Activated CD8-positive, alpha-beta memory T cell treated with anti-CD3 and anti-CD28 coated beads for 48 hours (primary cell): ENCODE results near the gene SLC12A4.
A peak's percentile ranks its signal among the peaks of the same experiment; 100 is the strongest.
"Not testable (repeated sequence)": the region's sequence is repeated elsewhere in the genome, so short reads cannot be mapped to it uniquely, and the experiment has no call there.

ENCODE experiments used
- DNase-seq, 3 experiments: peaks; one replicate each; pipeline ENCODE4 v3.0.0-alpha.2; 2020; ENCODE audit warnings: low read depth in 2 of 3, low spot score in 2 of 3

The SLC12A4 gene

GRCh38 chr16:67968400-67969253 is at the start of gene SLC12A4:
TSS of gene SLC12A4 (minus strand) at chr16:67968637. CDS start at chr16:67968553, 84 bp downstream.
- peak; percentile 81 to 87 (median 87) for DNase-seq

GRCh38 chr16:68015681-68016080 is 47.2 kb upstream of the SLC12A4 start, which contains the start of gene DPEP2NB:
TSS of gene DPEP2NB (minus strand) at chr16:68015911. CDS start at chr16:68015770, 141 bp downstream.
- no peak for DNase-seq

GRCh38 chr16:68013440-68013839 is 45.0 kb upstream of the SLC12A4 start:
- no peak for DNase-seq

DNA sequence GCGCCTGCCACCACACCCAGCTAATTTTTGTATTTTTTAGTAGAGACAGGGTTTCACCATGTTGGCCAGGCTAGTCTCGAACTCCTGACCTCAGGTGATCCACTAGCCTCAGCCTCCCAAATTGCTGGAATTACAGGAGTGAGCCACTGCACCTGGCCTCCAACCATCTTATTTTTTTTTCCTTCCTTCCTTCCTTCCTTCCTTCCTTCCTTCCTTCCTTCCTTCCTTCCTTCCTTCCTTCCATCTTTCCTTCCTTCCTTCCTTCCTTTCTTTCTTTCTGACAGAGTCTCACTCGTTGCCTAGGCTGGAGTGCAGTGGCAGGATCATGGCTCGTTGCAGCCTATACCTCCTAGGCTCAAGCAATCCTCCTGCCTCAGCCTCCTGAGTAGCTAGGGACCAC is 41.4 kb upstream of the SLC12A4 start:
- DNase-seq: not testable (repeated sequence)

- DNase-seq: no peak
Observed at GRCh38 chr16:68009157-68009735, 40.8 kb upstream of the SLC12A4 start.

DNA sequence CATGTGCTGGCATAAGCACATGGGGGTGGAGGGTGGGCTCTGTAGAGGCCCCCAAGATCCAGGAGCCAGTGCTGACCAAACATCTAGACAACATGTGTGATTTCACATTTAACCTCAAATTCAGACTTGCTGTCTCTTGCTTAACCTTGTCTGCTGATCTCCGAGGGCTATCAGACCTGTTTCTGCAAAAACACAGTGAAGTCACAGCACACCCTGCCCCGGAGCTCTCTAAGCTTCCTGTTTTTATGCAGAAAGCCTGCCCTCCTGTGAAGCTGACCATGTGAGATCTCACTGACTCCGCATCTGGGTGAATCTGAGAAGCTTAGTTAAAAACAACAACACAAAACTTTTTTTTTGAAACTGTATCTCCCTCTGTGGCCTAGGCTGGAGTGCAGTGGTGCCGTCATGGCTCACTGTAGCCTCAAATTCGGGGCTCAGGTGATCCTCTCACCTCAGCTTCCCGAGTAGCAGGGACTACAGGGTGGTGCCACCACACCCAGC is 37.4 kb upstream of the SLC12A4 start:
- no peak for DNase-seq

- DNase-seq: no peak
Observed at GRCh38 chr16:68005211-68005610, 36.8 kb upstream of the SLC12A4 start.

DNA sequence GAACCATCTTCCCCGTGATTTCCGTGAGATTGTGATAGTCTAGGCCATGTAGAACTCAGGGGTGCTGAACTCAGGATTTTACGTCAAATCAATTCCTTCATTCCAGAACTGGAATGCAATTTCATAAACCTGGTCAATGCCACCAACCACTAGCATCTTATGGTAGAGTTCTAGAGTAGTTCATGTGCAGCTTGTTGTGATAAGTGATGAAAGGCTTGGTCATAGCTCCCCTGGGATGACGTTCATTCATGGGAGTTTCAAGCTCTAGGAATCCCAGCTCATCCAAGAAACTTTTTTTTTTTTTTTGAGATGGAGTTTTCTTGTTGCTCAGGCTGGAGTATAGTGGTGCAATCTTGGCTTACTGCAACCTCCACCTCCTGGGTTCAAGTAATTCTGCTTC is 34.6 kb upstream of the SLC12A4 start:
- no peak for DNase-seq

DNA sequence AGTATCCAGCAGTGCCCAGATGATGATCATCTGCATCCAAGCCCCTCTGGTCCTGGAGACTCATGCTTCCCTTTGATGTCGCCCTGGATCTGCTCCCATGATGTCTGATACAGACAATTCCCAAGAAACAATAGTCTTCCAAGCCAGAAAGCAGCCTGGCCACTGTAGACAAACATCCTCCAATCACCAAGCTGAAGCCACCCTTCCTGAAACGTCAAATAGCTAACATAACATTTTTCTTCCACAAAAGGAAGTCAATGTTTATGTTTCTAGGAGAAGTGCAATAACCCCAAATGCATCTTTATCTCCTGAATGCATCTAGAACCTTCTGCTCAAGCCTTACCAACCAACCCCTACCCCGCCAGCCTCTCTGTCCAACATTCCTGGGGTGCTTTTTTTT is 32.0 kb upstream of the SLC12A4 start:
- no peak for DNase-seq

- no peak for DNase-seq
Observed at GRCh38 chr16:67999985-68000384, 31.5 kb upstream of the SLC12A4 start.

GRCh38 chr16:67998779-67999688 is 30.6 kb upstream of the SLC12A4 start, which contains the start of gene DPEP2:
TSS of gene DPEP2 (minus strand) at chr16:67999484. CDS start at chr16:67993212, 6,272 bp downstream.
- DNase-seq: not testable (repeated sequence)

DNA sequence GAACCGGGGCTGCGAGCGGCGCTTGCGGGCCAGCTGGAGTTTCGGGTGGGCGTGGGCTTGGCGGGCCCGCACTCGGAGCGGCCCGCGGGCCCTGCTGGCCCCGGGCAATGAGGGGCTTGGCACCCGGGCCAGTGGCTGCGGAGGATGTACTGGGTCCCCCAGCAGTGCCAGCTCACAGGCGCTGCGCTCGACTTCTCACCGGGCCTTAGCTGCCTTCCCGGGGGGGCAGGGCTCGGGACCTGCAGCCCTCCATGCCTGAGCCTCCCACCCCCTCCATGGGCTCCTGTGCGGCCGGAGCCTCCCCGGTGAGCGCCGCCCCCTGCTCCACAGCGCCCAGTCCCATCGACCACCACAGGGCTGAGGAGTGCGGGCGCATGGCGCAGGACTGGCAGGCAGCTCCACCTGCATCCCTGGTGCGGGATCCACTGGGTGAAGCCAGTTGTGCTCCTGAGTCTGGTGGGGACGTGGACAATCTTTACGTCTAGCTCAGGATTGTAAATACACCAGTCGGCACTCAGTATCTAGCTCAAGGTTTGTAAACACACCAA is 29.9 kb upstream of the SLC12A4 start:
- not testable (repeated sequence) for DNase-seq

GRCh38 chr16:67996666-67997065 is 28.2 kb upstream of the SLC12A4 start:
- no peak for DNase-seq

DNA sequence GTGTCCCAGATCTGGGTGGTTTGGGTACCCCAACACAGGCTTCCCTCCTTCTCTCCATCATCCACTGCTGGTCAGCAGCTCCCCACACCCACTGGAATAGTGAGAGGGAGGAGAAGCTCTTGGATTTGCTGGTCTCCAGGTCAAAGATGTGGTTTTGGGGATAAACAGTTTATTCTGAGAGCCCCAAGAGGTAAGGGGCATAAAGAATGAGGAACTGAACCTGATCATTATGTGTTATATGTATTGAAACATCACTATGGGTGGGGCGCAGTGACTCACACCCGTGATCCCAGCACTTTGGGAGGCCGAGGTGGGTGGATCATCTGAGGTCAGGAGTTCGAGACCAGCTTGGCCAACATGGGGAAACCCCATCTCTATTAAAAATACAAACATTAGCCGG is 27.0 kb upstream of the SLC12A4 start:
- DNase-seq: no peak

DNA sequence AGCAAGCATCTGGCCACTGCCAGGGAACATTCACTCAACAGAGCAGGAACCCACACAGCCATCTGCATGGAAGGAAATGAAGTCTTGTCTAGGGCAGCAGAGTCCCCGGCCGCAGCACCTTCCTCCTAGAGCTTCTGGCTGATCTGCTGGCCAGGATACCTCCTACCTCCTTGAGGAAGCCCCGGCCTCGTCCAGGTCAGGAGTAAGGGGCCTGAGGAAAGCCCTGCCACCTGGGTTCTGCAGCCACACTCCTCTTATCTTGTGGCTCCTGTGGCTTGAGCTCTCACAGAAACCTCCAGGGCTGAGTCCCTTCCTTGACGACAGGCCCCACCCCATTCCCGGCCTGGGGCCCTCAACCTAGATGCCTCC is 25.6 kb upstream of the SLC12A4 start:
- not testable (repeated sequence) for DNase-seq

- peak; percentile 76 to 81 (median 79) for DNase-seq
Observed at GRCh38 chr16:67993207-67994039, 25.0 kb upstream of the SLC12A4 start.

DNA sequence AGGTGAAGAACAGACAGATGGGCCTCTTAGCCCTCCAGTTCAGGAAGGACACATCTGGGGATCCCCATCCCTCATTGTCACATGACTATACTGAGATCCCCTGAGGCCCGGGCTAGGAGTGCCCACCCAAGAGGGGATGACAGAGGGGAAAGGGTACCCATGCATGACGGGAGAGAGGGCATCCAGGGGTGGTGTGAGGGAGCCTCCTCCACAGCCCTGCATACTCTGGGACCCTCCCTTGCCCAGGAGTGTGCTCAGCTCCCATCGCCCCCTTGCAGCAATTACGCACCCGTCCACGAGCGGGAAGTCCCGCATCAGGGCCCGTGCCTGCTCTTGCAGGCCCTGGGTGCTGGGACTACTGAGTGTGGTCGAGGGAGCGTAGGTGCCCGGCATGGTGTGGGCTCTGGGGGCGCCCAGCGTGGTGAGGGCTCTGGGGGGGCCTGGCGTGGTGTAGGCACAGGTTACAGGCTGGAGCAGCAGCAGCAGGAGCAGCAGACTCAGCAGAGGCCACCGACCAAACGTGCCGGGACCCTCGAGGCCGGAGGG is 24.3 kb upstream of the SLC12A4 start:
- DNase-seq: no peak

- DNase-seq: no peak
Observed at GRCh38 chr16:67990018-67990386, 21.6 kb upstream of the SLC12A4 start.

- DNase-seq: no peak
Observed at GRCh38 chr16:67989322-67990017, 21.0 kb upstream of the SLC12A4 start.
